HG03575 (cell line): Measurements from ENCODE around the gene TXNDC11.
A peak's percentile ranks its signal among the peaks of the same experiment; 100 is the strongest.

ENCODE experiments used
- ATAC-seq: cut with Tn5 transposase; IDR thresholded peaks from one replicate; pipeline ENCODE4 v1.9.1; 2021; ENCODE audit not compliant: unreplicated experiment, insufficient number of reproducible peaks, low FRiP score; ENCODE audit errors: extremely low read depth

TXNDC11 gene

DNA sequence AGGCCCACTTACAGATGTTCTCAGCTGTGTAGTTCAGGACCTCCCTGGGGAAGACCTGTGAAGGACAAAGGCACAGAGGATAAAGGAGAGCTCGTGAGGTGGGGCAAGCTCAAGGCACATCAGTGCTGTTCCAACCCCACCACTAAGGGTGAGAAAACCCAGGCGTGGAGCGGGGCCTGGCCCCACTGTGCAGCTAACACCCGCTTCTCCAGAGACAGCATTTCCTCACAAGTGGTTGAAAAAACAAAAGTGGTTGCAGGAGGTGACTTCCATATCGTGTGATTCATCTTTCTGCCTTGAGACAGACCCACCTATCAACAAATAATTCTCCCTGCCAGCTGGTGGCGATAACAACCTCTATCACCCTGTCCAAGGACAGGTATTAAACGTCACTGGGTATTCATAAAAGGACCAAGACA, 44.4 kb downstream of the TXNDC11 start:
- no peak for ATAC-seq

DNA sequence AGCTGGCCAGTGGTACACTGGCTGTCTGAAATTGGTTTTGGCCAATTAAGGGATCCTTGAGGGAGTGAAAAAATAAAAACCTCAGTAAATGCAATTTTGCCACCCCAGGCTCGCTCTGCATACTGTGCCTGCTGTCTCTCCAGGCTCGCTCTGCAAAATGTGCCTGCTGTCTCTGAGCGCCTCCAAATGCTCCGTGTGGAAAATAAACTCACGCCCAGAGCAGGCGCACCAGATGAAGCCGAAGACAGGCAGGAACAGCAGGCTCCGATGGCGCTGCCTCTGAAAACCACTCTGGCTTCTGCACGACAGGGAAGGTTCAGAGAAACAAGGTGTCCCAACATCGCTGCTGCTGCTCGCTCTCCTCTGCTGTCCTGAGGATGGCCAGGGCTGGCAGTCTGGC, 45.3 kb downstream of the TXNDC11 start:
- ATAC-seq = no peak

DNA sequence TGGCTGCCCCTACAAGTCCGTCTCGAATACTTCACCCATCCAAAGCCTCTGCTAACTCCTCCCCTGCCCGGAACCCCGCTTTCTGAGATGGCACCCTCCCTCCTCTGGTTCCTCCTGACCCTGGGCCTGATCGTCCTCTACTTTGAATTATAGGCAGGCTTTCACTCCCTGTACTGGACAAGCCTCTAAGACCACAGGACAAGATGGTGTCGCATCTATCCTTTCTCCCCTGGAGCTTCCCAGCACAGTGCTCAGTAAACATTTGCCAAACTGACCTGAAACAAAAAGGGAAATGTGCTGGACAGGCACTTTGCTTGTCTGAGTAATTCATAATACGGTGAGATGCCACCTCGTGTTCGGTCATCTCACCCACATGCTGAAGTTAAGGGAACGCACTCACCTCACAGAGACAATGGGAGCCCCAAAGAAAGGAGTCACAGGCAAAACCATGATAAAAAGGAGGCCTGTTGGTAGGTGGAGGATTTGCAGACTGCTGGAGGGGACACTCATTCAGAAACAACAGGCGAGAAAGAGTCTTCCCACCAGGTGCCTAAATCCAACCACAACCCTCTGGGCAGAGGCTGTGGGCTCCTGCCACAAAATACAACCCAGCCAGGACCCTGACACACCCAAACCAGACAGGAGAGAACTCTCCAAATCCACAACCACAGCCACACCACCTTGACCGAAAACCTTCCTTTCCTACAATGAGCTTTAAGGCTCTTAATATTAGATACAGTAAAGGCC, 46.2 kb downstream of the TXNDC11 start:
- no peak for ATAC-seq

DNA sequence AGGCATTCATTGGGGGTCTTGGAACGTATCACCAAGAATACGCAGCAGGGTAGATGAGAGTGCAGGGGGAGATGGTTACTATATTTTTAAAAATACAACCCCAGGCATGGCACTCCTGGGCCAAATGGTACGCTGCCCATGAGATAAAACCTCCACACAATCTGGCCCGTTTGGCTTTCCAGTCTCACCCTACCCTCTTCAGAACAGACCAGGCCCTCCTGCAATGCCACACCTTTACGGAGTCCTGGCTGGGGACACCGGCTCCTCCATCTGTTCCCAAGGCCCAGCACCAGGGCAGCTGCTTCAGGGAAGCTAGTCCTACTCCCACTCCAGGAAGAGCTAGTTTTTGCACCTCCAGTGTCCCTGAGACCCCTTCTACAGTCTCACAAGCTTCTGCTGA, 50.0 kb downstream of the TXNDC11 start:
- ATAC-seq = no peak

DNA sequence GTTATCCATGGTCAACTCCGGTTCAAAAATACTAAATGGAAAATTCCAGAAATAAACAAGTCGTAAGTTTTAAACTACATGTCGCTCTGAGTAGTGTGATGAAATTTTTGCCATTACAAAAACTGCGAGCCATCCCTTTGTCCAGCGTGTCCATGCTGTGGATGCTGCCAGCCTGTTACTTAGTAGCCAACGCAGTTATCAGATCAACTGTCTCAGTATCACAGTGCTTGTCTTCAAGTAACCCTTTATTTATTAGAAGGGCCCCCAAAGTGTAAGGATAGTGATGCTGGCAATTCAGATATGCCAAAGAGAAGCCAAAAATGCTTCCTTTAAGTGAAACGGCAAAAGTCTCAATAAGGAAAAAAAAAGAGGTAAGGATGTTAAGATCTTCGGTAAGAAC, 50.5 kb downstream of the TXNDC11 start:
- no peak for ATAC-seq

DNA sequence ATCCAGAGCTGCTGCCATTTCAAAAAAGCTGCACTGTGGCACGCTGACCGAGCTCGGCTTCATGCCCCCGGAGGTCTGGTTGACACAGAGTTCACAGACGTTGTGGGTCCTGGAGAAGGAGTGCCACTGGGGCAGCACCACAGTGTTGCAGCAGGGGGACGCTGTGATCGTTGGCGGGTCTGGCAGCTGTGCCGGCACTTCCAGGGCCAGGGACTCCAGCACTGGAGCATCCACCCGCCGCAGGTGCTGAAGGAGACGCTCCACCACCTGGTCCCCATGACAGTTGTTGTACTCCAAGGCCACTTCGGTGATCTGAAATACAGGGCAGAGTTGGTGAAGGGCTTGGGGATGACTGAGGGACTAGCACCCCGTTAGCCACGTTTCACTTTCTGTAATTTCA, 50.9 kb downstream of the TXNDC11 start:
- ATAC-seq = no peak

DNA sequence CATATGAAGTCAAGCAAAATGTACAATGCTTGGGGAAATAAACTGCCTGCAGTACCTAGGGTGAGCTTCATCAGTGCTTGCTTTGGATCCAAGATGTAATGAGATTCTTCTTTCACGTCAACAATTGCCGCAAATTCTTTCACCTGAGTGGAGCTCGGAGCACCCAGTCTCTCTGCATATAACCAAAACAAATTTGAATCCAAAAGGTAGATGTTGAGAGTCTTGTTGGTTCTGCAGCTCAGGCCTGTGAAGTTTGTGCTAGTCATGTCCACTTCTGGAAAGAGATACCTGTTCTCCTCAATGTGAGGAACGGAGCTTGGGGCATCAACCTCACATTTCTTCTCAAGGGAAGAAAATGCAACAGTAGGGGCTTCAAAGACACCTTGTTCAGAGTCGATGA, 51.4 kb downstream of the TXNDC11 start:
- no peak for ATAC-seq

DNA sequence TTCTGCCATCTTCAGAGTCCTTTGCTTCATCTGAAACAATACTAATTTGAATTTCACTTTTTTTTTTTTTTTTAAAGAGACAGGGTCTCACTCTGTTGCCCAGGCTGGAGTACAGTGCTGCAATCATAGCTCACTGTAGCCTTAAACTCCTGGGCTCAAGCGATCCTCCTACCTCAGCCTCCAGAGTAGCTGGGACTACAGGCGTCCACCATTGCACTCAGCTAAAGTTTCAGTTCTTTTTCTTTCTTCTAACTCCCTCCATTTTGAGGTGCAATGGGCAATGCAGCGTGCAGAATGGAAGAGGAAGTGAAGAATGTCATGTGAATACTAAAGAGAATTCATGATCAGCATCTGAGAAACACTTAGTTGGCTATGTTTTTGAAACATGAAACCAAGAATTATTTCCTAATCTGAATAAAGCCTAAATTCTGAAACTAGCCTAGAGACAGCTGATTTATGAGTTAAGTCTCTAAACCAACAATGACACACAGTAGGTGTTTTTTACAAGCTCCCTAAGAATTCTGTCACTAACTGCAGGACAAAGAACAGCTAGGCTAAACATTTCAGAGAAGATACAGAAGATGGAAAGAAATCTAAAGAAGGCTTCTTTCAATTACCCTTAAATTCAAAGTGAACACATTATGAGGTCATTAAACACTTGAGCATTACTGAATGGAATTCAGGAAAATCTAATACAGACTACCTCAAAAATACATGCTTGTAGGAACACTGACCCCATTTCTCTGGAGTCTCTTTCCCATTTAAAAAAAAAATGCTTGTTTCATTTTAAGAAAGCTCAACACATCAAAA, 53.4 kb downstream of the TXNDC11 start:
- ATAC-seq = peak; percentile 55

DNA sequence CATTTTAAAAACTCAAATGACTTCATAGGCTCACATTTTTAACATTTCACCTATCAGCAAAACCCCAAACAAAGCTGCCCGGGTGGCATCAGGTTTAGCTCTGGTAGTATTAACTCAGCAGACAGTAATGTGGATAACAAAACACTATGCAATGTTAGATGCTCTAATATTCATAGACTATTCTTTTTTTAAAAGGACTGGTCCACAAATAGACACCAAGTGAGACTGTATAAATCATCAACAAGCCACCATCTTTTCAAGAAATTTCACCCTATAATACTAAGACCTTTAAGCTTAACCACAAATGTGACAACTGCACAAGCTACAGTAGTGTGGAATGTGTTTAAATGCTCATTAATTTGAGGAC, 54.2 kb downstream of the TXNDC11 start:
- no peak for ATAC-seq

DNA sequence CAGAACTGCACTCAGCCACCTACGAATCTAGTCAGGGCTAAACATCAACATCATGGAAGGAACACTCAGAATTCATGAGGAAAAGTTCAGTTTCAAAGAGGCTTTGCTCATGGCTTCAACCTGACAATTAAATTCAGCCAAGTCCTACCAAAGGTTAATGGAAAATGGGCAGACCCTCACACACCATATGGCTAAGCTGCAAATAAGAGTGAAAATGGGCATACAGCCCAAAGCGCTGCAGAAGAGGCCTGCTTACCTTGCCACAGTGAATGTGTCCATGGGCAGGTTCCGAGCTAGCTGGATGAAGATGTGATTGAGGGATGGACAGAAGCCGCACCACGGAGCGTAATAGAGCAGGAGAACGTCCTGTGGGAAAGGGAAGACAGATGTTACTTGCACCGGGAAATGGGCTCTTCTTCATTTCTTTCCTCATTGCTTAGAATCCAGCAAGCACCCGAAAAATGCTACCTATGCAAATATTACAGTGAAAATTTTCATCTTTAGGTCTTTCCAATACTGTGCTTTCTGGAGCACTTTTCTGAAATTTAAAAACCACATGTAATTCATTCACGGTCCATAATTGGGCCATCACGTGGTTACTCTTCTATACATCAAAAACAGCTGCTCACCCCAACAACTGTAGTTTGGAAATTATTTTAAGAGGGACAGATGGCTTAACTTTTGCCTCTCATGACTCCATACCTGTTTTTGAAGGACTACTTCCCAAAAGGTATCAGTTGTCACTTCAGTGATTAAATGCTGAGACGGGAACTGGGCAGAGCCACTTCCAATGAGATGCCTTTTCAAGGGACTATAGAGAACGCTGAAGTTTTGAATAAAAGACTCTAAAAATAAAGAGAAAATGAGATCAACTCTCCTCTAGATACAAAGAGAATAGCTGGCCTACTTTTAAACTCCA, 54.8 kb downstream of the TXNDC11 start:
- ATAC-seq = no peak

DNA sequence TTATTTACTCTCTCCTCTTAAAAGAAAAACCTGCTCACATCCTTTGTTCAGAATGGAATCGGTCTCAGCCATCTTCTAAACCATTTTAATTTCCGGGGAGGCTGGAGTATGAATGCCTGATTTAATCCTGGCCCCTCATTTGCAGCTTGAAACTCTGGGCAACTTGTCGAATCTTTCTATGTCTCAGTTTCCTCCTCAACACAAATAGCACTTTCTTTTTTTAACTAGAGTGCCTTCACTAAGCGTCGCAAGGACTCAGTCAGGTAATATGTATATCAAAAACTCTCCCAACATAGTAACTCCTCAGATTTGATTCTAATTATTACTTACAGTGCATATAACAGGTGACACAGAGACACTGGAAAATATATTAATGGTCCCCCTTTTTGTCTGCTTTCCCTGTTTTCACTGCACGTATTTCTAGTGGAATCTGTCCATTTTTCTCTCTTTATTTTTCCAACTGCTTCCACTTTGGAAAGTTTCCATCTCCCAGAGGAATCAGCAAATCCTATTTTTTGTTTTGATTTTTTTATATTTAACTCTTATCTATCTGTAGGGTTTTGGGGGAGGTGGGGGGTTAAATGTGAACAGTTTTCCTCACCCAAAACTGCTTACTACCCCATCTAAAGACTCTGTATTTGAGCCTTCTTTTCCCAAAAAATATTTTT, 55.8 kb downstream of the TXNDC11 start:
- ATAC-seq = no peak

DNA sequence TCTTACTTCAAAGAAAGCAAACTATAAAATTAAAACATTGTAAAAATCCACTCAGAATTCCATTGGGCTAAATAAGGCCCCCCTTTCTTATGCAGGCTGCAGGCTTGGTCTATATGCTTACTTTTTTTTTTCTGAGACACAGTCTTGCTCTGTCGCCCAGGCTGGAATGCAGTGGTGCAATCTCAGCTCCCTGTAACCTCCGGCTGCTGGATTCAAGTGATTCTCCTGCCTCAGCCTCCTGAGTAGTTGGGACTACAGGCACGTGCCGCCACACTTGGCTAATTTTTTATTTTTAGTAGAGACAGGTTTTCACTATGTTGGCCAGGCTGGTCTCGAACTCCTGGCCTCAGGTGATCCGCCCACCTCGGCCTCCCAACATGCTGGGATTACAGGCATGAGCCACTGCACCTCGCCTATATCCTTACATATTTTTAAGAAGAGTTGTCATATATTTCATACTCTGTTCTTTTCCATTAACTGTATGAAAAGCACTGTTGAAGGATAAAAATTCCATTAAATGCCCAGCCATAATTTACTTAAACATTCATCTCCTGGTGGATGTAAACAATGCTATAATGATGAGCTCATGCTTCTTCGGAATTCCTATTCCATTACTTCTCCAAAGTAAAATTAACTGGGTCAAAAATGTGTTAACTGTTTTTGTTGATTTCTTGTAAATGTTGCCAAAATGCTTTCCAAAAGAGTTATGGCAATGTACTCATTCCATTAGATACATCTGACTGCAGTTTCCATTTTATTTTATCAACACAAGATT, 56.6 kb downstream of the TXNDC11 start:
- no peak for ATAC-seq

DNA sequence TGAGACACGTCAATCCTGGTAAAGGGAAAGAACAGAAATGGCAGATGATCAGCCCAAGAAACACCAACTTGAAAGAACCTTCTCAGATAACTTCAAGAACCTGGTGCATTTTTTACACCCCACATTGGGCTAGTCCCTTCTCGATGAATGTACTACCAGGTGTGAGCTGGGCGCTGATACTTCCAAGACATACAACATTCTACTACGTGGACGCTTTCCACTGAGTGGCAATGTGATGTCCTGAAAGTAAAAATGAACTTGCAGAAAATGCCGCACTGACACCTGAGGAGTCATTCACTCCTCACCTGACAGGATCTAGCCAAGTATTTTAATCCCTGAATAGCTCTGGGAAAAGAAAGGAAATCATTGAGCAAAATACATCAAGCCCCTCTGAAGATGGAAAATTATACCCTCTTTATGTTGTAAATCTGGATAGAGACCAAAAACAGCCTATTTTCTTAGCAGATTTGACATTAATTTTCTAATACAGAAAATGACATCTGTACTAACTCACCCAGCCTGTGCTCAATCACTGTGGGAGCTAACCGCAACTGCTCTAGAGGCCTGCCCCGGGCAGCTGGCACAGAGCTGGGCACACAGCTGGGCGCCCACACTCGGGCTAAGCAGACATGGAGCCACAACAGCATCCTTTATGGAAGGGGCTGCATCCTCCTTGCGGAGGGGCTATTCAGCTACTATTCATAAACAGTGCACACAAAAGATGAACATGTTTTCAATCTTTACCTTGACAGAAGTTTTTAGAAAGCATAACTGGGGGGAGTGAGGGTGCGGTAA, 58.2 kb downstream of the TXNDC11 start:
- ATAC-seq = no peak

DNA sequence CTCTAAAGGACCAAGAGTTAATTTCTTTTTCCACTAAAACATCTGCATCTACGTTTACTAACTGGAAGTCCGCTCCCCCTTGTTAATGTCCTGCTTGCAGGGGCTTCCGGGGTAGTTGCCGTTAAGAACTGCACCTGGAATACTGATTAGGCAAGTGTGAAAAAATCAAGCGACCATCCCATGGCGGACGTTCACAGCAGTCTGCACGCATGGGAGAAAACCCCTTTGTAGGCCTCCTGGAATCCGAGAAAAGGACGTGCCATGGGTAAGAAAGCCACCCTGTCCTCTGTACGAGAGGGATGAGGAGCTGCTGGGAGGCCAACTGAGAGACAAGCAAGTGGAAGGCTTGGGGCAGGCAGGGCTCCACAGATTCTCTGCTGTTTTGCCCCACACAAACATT, 59.5 kb downstream of the TXNDC11 start:
- ATAC-seq = no peak

DNA sequence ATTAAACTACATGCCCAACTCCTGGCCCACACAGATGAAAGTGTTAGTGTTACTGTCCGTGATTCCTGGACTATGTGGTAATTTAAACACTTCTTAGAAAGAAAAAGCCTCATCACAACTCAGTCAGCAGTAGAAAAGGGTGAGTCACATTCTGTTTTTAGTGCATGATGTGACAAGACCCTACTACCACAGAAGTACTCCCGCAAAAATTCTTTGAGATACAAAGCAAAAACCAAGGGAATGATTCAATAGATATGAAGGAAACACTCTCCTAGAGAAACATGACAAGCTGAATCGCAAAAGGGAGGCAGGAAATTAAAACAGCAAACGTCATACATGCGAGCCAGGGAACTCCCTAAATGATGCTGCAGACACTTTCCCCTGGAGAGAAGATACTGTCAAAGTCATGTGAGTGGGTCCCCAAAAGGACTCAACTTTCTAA, 60.0 kb downstream of the TXNDC11 start:
- ATAC-seq = no peak

DNA sequence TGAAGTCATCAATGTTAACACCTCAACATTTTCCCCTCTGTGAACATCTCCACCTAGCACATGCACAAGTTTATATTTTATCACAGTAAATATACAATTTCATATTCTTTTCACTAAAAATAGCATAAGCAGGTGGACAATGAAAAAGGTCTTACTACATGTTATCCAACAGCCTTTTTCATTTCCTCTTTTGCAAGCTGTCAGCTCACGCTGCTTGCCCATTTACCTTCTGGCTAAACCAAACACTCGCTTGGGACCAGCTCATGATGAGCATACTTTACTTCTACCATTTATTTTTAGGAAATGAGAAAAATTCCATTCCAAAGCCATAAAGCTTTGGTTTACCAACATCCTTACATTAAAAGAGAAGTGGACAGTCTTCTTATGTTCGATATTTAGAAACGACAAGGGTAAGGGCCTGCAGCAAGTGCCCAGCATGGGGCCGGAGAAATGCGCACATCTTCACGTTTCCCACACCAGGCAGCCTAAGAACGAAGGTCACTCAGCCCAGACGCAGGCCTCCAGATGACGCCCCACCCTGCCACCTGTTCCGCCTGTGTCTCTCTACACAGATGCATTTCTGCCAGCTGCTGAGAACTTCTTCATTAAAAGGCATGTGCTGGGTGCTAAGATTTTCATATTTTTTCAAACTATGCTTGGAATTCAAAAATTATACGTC, 60.5 kb downstream of the TXNDC11 start:
- no peak for ATAC-seq

DNA sequence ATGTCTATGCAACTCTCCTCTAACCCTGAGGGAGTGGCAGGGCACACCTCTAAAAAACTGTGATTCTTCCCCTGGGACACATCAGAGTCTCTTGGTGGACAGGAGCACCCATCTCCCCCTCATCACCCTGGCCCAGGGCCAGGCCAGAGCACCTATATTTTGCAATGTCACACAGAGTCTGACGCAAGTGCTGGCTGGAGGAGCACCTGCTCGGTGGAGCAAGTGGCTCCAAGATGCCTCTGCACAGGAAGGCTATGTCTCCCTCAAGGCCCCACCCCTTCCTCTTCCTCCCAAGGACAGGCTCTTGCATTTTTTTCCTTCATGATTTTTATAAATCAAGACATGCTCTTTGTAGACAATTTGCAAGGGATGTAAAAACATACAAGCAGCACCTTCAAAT, 61.1 kb downstream of the TXNDC11 start:
- no peak for ATAC-seq
